Prostate gland (tissue), 2 donors: ENCODE data around the gene STK10.

Experiments used
- CTCF ChIP-seq, 4 experiments: fragments of 200-600 bp in 2 of 4; fragments of 450-650 bp in 2 of 4; sonication (generic) in 2 of 4; IDR thresholded peaks; 1 replicate in 3 of 4; 2 replicates in 1 of 4; pipeline ENCODE4 v1.5.1; 2016 to 2019; ENCODE audit warnings: antibody characterized with exemption in 4 of 4, mild to moderate bottlenecking in 2 of 4, moderate library complexity in 2 of 4
- POLR2A ChIP-seq: fragments of 450-650 bp; IDR thresholded peaks from one replicate; pipeline ENCODE4 v1.6.1; 2016; ENCODE audit warnings: antibody characterized with exemption, mild to moderate bottlenecking
- POLR2AphosphoS5 ChIP-seq: sonication (generic); formaldehyde crosslinking; IDR thresholded peaks from one replicate; pipeline ENCODE4 v1.6.1; 2017; ENCODE audit warnings: antibody characterized with exemption

- TF ChIP-seq CTCF (IDR thresholded peaks at IDR 0.05) (no peak), POLR2AphosphoS5 (no peak), POLR2A (no peak)
Measured at GRCh38 chr5:172188893-172189692, 1.1 kb upstream of the STK10 start.
